IMR-90 (cell line): Measurements from ENCODE around the gene SPINT2.

Source experiments
- CTCF ChIP-seq: conservative IDR thresholded peaks from 2 replicates; pipeline ENCODE4 v1.5.1; 2012; ENCODE audit warnings: mild to moderate bottlenecking, low read depth, low read length, improper control_type of control experiment
- MAZ ChIP-seq: IDR thresholded peaks from 2 replicates; pipeline ENCODE4 v1.6.1; 2012; ENCODE audit warnings: low read depth, mild to moderate bottlenecking, low read length, improper control_type of control experiment, moderate library complexity, borderline replicate concordance
- POLR2A ChIP-seq: IDR thresholded peaks from 2 replicates; pipeline ENCODE4 v1.6.1; 2012; ENCODE audit warnings: mild to moderate bottlenecking, low read depth, low read length
- RAD21 ChIP-seq: IDR thresholded peaks from 2 replicates; pipeline ENCODE4 v1.6.1; 2012; ENCODE audit warnings: low read length, improper control_type of control experiment
- USF2 ChIP-seq: fragments of 150-350 bp; IDR thresholded peaks from 2 replicates; pipeline ENCODE4 v1.6.1; 2017; ENCODE audit warnings: mild to moderate bottlenecking, antibody characterized with exemption, low read length, low read depth

- TF ChIP-seq POLR2A (no peak), CTCF (no peak), MAZ (no peak), USF2 (no peak), RAD21 (no peak)
Measured at GRCh38 chr19:38248421-38248820, 16.0 kb upstream of the SPINT2 start.
